ENCODE data around the gene EDC4. TPM values are rescaled to one million over a fixed set of nuclear protein-coding genes. Genes with fewer than 3 reads are reported as not detected.
A peak's percentile ranks its signal among the peaks of the same experiment; 100 is the strongest.

The EDC4 gene
- total and polyA plus RNA-seq, 9 of the 15 experiments (the other 6 are each of a cell fraction or from before 2014, with no cell fraction given), result 1.1 to 131 (median 74.0) TPM

GRCh38 chr16:67841816-67842508 is 30.9 kb upstream of the EDC4 start, which contains the start of gene THAP11 (continued):
- TF ChIP-seq ZNF655 (CRISPR knock-in tag; IDR thresholded peaks at IDR 0.05), result no peak
- no peak for TF ChIP-seq LEF1 (IDR thresholded peaks at IDR 0.05)
- no peak for TF ChIP-seq KHSRP (IDR thresholded peaks at IDR 0.05)
- TF ChIP-seq RBM34 (IDR thresholded peaks at IDR 0.05; ENCODE audit: borderline replicate concordance, insufficient read depth, low read length), result no peak
- peak; percentile 39; the same call in 1 of the 2 replicates for TF ChIP-seq LCOR (CRISPR knock-in tag; IDR thresholded peaks at IDR 0.05)
- TF ChIP-seq MEF2A (IDR thresholded peaks at IDR 0.05; ENCODE audit: control insufficient read depth, low read depth, low read length), result no peak
- TF ChIP-seq RBFOX2 (IDR thresholded peaks at IDR 0.05; ENCODE audit: low read depth, low read length), result peak; percentile 89
- TF ChIP-seq ZBTB9 (CRISPR knock-in tag; IDR thresholded peaks at IDR 0.05), result peak; percentile 17; the same call in 1 of the 2 replicates
- TF ChIP-seq ATF1 (CRISPR knock-in tag; IDR thresholded peaks at IDR 0.05), result no peak
- peak; percentile 91 for TF ChIP-seq ATF1 (tag; IDR thresholded peaks at IDR 0.05)
- no peak for TF ChIP-seq EWSR1 (IDR thresholded peaks at IDR 0.05; ENCODE audit: borderline replicate concordance, low read depth, partially characterized antibody)
- TF ChIP-seq SIX5 (IDR thresholded peaks at IDR 0.05; ENCODE audit: borderline replicate concordance in 1 of 2, insufficient read depth in 1 of 2, low read depth in 1 of 2, low read length in 2 of 2), result peak; percentile 87
- no peak for TF ChIP-seq FUS (optimal IDR thresholded peaks at IDR 0.05; ENCODE audit: low read depth, low read length)
- no peak for TF ChIP-seq NCOA4 (IDR thresholded peaks at IDR 0.05; ENCODE audit: partially characterized antibody)
- TF ChIP-seq ZNF780A (CRISPR knock-in tag; IDR thresholded peaks at IDR 0.05), result no peak
- no peak for TF ChIP-seq ARNT (IDR thresholded peaks at IDR 0.05)
- TF ChIP-seq TBP (optimal IDR thresholded peaks at IDR 0.05; ENCODE audit: low read depth, low read length), result peak; percentile 66
- no peak for TF ChIP-seq PCBP2 (IDR thresholded peaks at IDR 0.05; ENCODE audit: low read depth, low read length, poor library complexity, severe bottlenecking)
- TF ChIP-seq ATF7 (IDR thresholded peaks at IDR 0.05), result peak; percentile 78; the same call in 1 of the 2 replicates
- no peak for TF ChIP-seq ARID3A (IDR thresholded peaks at IDR 0.05; ENCODE audit: borderline replicate concordance, low read depth, low read length)
- no peak for TF ChIP-seq BRF1 (IDR thresholded peaks at IDR 0.05; ENCODE audit: borderline replicate concordance, extremely low read depth, insufficient read length)
- peak; percentile 57; the same call in 1 of the 2 replicates for TF ChIP-seq GTF2E2 (tag; IDR thresholded peaks at IDR 0.05)
- TF ChIP-seq CTBP1 (IDR thresholded peaks at IDR 0.05; ENCODE audit: borderline replicate concordance), result peak; percentile 56; the same call in 1 of the 2 replicates
- TF ChIP-seq SRSF1 (IDR thresholded peaks at IDR 0.05; ENCODE audit: low read depth, low read length), result no peak
- no peak for TF ChIP-seq NELFE (IDR thresholded peaks at IDR 0.05; ENCODE audit: insufficient read depth, insufficient read length)
- TF ChIP-seq CEBPB (tag; IDR thresholded peaks at IDR 0.05), result no peak
